WTC11 (cell line): Measurements from ENCODE around the gene UGT1A7.

Source experiments
- JUN ChIP-seq: sonication (generic); formaldehyde crosslinking; IDR thresholded peaks from 2 replicates; pipeline ENCODE4 v1.8.0; 2023; ENCODE audit warnings: mild to moderate bottlenecking, missing genetic modification reagents
- ZNF219 ChIP-seq: sonication (generic); formaldehyde crosslinking; IDR thresholded peaks from 2 replicates; pipeline ENCODE4 v1.8.0; 2023; ENCODE audit warnings: missing genetic modification reagents, mild to moderate bottlenecking, borderline replicate concordance
- ZNF232 ChIP-seq: sonication (generic); formaldehyde crosslinking; IDR thresholded peaks from 2 replicates; pipeline ENCODE4 v1.8.0; 2022; ENCODE audit warnings: mild to moderate bottlenecking, missing genetic modification reagents
- ZNF317 ChIP-seq: sonication (generic); formaldehyde crosslinking; IDR thresholded peaks from 2 replicates; pipeline ENCODE4 v1.8.1; 2023; ENCODE audit warnings: low read depth, mild to moderate bottlenecking, moderate library complexity, missing genetic modification reagents, borderline replicate concordance
- TF ChIP-seq, protein P1 (sequence below): fragments of 200-600 bp; IDR thresholded peaks from 2 replicates; pipeline ENCODE4 v1.8.0; 2022; ENCODE audit warnings: antibody characterized with exemption
- TF ChIP-seq, protein P2 (sequence below): sonication (generic); formaldehyde crosslinking; IDR thresholded peaks from 2 replicates; pipeline ENCODE4 v1.8.1; 2022; ENCODE audit warnings: mild to moderate bottlenecking, missing genetic modification reagents, moderate library complexity, borderline replicate concordance
- TF ChIP-seq, protein P3 (sequence below): sonication (generic); formaldehyde crosslinking; IDR thresholded peaks from 2 replicates; pipeline ENCODE4 v1.8.1; 2022; ENCODE audit warnings: low read depth, mild to moderate bottlenecking, moderate library complexity, missing genetic modification reagents, borderline replicate concordance
- TF ChIP-seq, protein P4 (sequence below): sonication (generic); formaldehyde crosslinking; IDR thresholded peaks from 2 replicates; pipeline ENCODE4 v1.8.0; 2022; ENCODE audit warnings: mild to moderate bottlenecking, missing genetic modification reagents

DNA sequence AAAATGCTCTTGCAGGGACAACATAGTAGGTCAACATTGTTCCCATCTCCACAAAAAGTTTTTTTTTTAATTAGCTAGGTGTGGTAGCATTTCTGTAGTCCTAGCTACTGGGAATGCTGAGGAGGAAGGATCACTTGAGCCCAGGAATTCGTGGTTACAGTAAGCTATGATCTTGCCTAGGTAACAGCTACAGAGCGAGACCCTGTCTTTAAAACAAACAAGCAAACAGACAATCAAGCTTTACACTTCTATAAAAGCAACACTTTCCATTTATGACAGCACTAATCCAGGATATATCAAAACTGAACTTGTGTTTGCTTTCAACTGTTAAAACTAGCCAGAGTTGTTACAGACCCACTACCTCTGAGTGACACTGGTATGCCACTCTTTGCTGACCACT is 59.2 kb downstream of the UGT1A7 start:
- TF ChIP-seq, protein P1, sequence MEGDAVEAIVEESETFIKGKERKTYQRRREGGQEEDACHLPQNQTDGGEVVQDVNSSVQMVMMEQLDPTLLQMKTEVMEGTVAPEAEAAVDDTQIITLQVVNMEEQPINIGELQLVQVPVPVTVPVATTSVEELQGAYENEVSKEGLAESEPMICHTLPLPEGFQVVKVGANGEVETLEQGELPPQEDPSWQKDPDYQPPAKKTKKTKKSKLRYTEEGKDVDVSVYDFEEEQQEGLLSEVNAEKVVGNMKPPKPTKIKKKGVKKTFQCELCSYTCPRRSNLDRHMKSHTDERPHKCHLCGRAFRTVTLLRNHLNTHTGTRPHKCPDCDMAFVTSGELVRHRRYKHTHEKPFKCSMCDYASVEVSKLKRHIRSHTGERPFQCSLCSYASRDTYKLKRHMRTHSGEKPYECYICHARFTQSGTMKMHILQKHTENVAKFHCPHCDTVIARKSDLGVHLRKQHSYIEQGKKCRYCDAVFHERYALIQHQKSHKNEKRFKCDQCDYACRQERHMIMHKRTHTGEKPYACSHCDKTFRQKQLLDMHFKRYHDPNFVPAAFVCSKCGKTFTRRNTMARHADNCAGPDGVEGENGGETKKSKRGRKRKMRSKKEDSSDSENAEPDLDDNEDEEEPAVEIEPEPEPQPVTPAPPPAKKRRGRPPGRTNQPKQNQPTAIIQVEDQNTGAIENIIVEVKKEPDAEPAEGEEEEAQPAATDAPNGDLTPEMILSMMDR, result no peak
- TF ChIP-seq, protein P2, sequence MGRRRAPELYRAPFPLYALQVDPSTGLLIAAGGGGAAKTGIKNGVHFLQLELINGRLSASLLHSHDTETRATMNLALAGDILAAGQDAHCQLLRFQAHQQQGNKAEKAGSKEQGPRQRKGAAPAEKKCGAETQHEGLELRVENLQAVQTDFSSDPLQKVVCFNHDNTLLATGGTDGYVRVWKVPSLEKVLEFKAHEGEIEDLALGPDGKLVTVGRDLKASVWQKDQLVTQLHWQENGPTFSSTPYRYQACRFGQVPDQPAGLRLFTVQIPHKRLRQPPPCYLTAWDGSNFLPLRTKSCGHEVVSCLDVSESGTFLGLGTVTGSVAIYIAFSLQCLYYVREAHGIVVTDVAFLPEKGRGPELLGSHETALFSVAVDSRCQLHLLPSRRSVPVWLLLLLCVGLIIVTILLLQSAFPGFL (CRISPR knock-in tag), result no peak
- TF ChIP-seq JUN (CRISPR knock-in tag) (no peak), ZNF317 (no peak), ZNF219 (no peak), ZNF232 (no peak)
- TF ChIP-seq, protein P3, sequence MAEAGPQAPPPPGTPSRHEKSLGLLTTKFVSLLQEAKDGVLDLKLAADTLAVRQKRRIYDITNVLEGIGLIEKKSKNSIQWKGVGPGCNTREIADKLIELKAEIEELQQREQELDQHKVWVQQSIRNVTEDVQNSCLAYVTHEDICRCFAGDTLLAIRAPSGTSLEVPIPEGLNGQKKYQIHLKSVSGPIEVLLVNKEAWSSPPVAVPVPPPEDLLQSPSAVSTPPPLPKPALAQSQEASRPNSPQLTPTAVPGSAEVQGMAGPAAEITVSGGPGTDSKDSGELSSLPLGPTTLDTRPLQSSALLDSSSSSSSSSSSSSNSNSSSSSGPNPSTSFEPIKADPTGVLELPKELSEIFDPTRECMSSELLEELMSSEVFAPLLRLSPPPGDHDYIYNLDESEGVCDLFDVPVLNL (CRISPR knock-in tag), result no peak
- TF ChIP-seq, protein P4, sequence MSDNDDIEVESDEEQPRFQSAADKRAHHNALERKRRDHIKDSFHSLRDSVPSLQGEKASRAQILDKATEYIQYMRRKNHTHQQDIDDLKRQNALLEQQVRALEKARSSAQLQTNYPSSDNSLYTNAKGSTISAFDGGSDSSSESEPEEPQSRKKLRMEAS (CRISPR knock-in tag), result no peak
